Karpas-422 (cell line): ENCODE data around the gene ZNF582. TPM values are rescaled to one million over a fixed set of nuclear protein-coding genes. Genes with fewer than 3 reads are reported as not detected.
"Not testable (repeated sequence)": the region's sequence is repeated elsewhere in the genome, so short reads cannot be mapped to it uniquely, and the experiment has no call there.

Experiments used
- DNase-seq: peaks from one replicate; pipeline ENCODE4 v3.0.0-alpha.2; 2015
- H2AFZ ChIP-seq: fragments of 200-600 bp; sonication (generic); 2 replicates; pipeline ENCODE4 v1.6.1; 2014; ENCODE audit warnings: antibody characterized with exemption, low read length, mixed read lengths
- H3K27ac ChIP-seq: fragments of 200-600 bp; sonication (generic); 2 replicates; pipeline ENCODE4 v1.5.1; 2014; ENCODE audit warnings: mild to moderate bottlenecking, low read length, moderate library complexity
- H3K27me3 ChIP-seq: fragments of 200-600 bp; sonication (generic); 2 replicates; pipeline ENCODE4 v1.6.1; 2014; ENCODE audit warnings: low read length, mixed read lengths
- H3K36me3 ChIP-seq: fragments of 200-600 bp; sonication (generic); 2 replicates; pipeline ENCODE4 v1.6.1; 2014; ENCODE audit warnings: low read length, mixed read lengths; ENCODE audit not compliant: insufficient read depth
- H3K4me1 ChIP-seq: fragments of 200-600 bp; sonication (generic); 2 replicates; pipeline ENCODE4 v1.6.1; 2014; ENCODE audit warnings: mild to moderate bottlenecking, low read length, mixed read lengths
- H3K4me2 ChIP-seq: fragments of 200-600 bp; sonication (generic); 2 replicates; pipeline ENCODE4 v1.6.1; 2014; ENCODE audit warnings: low read length, low read depth, mild to moderate bottlenecking; ENCODE audit not compliant: poor library complexity, severe bottlenecking
- H3K4me3 ChIP-seq: fragments of 200-600 bp; sonication (generic); 2 replicates; pipeline ENCODE4 v1.5.1; 2014; ENCODE audit warnings: mild to moderate bottlenecking, antibody characterized with exemption, low read length, mixed read lengths
- H3K79me2 ChIP-seq: fragments of 200-600 bp; sonication (generic); 2 replicates; pipeline ENCODE4 v1.6.1; 2014; ENCODE audit warnings: mild to moderate bottlenecking, low read length, mixed read lengths
- H3K9ac ChIP-seq: fragments of 200-600 bp; sonication (generic); 2 replicates; pipeline ENCODE4 v1.6.0; 2014; ENCODE audit warnings: low read length
- H3K9me2 ChIP-seq: fragments of 200-600 bp; sonication (generic), shearing (Covaris generic); replicated peaks from 2 replicates; pipeline ENCODE4 v1.6.0; 2014; ENCODE audit warnings: mild to moderate bottlenecking, low read length, moderate library complexity; ENCODE audit not compliant: insufficient read depth
- H3K9me3 ChIP-seq: fragments of 300-700, 200-600 bp; sonication (generic); 2 replicates; pipeline ENCODE4 v1.6.1; 2014; ENCODE audit warnings: low read length, mixed read lengths
- H4K20me1 ChIP-seq: fragments of 200-600 bp; sonication (generic); 2 replicates; pipeline ENCODE4 v1.6.1; 2014; ENCODE audit warnings: mild to moderate bottlenecking, antibody characterized with exemption, low read length, low read depth; ENCODE audit not compliant: insufficient read depth
- total RNA-seq: library from RNA; depleted of rRNA; stranded (reverse); fragments of >200 nt; shearing (Covaris generic); gene quantifications from 2 replicates; pipeline ENCODE4 v1.2.3, GENCODE V29; 2014; ENCODE audit warnings: low replicate concordance; rRNA removed

Gene ZNF582
- total RNA-seq, 1 experiment from 2014 or later, result 2.6 TPM

DNA sequence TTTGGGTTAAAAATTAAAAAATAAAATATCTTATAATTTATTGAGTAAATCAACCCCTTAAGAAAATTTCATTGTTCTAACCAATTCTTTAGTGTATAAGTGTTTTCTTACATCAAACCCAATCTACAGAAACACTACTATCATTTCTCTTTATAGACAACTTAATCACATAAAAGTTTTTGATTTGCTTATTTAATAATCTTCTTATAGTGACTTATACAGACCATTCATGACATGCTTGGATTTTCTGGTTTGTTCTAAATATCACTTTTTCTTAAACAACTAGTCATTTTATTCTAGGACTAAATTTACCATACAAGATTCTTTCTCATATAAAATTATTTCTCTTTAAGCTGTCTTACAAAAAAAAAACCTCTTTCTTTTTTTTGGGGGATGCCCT, 51.4 kb downstream of the ZNF582 start:
- H3K4me3 ChIP-seq, result no peak overlapping the region
- DNase-seq, result no peak
- peaks cover 15% of the 10 kb centered on the region; the same call in 1 of the 2 replicates for H3K27me3 ChIP-seq
- H3K9me3 ChIP-seq, result peaks cover 14% of the 10 kb centered on the region
- H3K36me3 ChIP-seq, result no peaks in the 10 kb centered on the region
- H3K27ac ChIP-seq, result no peak overlapping the region
- peaks cover 15% of the 10 kb centered on the region for H3K4me1 ChIP-seq
- no peak overlapping the region for H2AFZ ChIP-seq
- no peak overlapping the region for H3K9ac ChIP-seq
- no peaks in the 10 kb centered on the region for H4K20me1 ChIP-seq
- no peak overlapping the region for H3K4me2 ChIP-seq
- no peaks in the 10 kb centered on the region for H3K79me2 ChIP-seq
- H3K9me2 ChIP-seq, result no peaks in the 10 kb centered on the region

DNA sequence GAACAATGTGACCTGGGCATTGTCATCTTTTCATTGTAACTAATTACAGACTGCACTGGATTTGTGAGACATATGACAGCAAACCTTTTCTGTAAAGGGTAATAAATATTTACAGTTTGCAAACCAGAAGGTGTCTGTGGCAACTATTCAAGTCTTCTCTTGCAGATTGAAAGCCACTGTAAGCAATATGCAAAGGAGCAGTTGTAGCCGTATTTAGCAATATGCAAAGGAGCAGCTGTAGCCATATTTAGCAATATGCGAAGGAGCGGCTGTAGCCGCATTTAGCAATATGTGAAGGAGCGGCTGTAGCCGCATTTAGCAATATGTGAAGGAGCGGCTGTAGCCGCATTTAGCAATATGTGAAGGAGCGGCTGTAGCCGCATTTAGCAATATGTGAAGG, 54.3 kb downstream of the ZNF582 start:
- H3K4me1 ChIP-seq, result peaks cover 15% of the 10 kb centered on the region
- DNase-seq, result peak; percentile 64
- not testable (repeated sequence) for H3K4me3 ChIP-seq, H2AFZ ChIP-seq, H3K9me2 ChIP-seq, H3K27ac ChIP-seq, H4K20me1 ChIP-seq, H3K36me3 ChIP-seq, H3K9ac ChIP-seq, H3K79me2 ChIP-seq
- peaks cover 15% of the 10 kb centered on the region; the same call in 1 of the 2 replicates for H3K27me3 ChIP-seq
- H3K4me2 ChIP-seq, result peak overlapping the region; percentile 21
- H3K9me3 ChIP-seq, result peaks cover 14% of the 10 kb centered on the region

DNA sequence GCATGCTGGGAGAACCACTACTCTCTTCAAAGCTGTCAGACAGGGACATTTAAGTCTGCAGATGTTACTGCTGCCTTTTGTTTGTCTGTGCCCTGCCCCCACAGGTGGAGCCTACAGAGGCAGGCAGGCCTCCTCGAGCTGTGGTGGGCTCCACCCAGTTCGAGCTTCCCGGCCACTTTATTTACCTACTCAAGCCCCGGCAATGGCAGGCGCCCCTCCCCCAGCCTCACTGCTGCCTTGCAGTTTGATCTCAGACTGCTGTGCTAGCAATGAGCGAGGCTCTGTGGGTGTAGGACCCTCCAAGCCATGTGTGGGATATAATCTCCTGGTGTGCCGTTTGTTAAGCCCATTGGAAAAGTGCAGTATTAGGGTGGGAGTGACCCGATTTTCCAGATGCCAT, 56.3 kb downstream of the ZNF582 start:
- not testable (repeated sequence) for H3K27ac ChIP-seq, DNase-seq, H3K4me3 ChIP-seq, H3K36me3 ChIP-seq, H3K79me2 ChIP-seq, H3K4me2 ChIP-seq, H4K20me1 ChIP-seq, H3K9me2 ChIP-seq, H2AFZ ChIP-seq, H3K9ac ChIP-seq, H3K9me3 ChIP-seq
- peaks cover 10% of the 10 kb centered on the region; the same call in 1 of the 2 replicates for H3K27me3 ChIP-seq
- H3K4me1 ChIP-seq, result peaks cover 15% of the 10 kb centered on the region

DNA sequence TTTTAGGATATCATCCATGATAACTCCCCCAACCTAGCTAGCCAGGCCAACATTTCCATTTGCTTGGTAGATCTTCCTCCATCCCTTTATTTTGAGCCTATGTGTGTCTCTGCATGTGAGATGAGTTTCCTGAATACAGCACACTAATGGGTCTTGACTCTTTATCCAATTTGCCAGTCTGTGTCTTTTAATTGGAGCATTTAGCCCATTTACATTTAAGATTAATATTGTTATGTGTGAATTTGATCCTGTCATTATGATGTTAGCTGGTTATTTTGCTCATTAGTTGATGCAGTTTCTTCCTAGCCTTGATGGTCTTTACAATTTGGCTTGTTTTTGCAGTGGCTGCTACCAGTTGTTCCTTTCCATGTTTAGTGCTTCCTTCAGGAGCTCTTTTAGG, 58.0 kb downstream of the ZNF582 start:
- not testable (repeated sequence) for H3K9ac ChIP-seq, H3K4me3 ChIP-seq, H3K36me3 ChIP-seq, H4K20me1 ChIP-seq, H3K27ac ChIP-seq, DNase-seq, H3K9me2 ChIP-seq, H3K79me2 ChIP-seq, H3K9me3 ChIP-seq, H3K4me2 ChIP-seq, H2AFZ ChIP-seq, H3K27me3 ChIP-seq
- H3K4me1 ChIP-seq, result peaks cover 15% of the 10 kb centered on the region

DNA sequence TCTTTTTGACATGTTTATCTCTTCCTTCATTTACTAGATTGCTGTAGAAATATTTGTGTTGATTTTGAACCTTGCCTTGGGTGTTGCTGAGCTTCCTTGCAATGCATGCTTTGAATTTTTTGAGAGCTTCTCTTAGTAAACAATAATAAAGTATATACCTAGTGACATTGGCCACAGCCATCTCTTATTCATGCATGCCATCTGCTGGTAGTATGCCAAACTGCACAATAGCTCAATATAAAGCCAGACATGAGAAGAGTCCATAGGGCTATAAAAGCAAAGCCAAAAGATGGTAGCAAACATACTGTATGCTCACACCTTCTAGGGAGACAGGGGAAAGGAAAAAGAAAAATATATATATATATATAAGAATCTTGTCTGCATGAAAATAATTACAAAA, 59.8 kb downstream of the ZNF582 start:
- Histone ChIP-seq H4K20me1 (no peaks in the 10 kb centered on the region), H3K27ac (no peak overlapping the region), H3K9me2 (no peaks in the 10 kb centered on the region), H3K4me1 (peaks cover 4% of the 10 kb centered on the region; the same call in 1 of the 2 replicates), H3K79me2 (no peaks in the 10 kb centered on the region), H3K9me3 (no peaks in the 10 kb centered on the region), H3K4me3 (no peak overlapping the region), H2AFZ (no peak overlapping the region), H3K4me2 (no peak overlapping the region), H3K27me3 (no peaks in the 10 kb centered on the region), H3K36me3 (no peaks in the 10 kb centered on the region), H3K9ac (no peak overlapping the region)
- peak; percentile 88 for DNase-seq

Other genes starting within 250 kb of the ZNF582 start
- gene GALP, start 217.5 kb downstream of the ZNF582 start, total RNA-seq, result not detected in 2 replicates
- gene ZSCAN5B, start 195.8 kb downstream of the ZNF582 start, total RNA-seq, result 0.18 TPM in 1 of 2 replicates, not detected in the other
- gene ZSCAN5C, start 191.3 kb downstream of the ZNF582 start, total RNA-seq, result not detected in 2 replicates
- not detected in 2 replicates for gene EDDM13, start 120.8 kb downstream of the ZNF582 start, total RNA-seq
- 14.4 and 16.2 TPM in 2 replicates for gene ZSCAN5A, start 78.7 kb downstream of the ZNF582 start, total RNA-seq
- 4.9 and 6.7 TPM in 2 replicates for gene ZNF583, start 10.8 kb upstream of the ZNF582 start, total RNA-seq
- gene ZNF667, start 83.8 kb upstream of the ZNF582 start, total RNA-seq, result not detected in 2 replicates
- gene ZNF471, start 114.3 kb upstream of the ZNF582 start, total RNA-seq, result not detected in 2 replicates
- gene ZFP28, start 145.4 kb upstream of the ZNF582 start, total RNA-seq, result not detected in 2 replicates
- not detected in 2 replicates for gene ZNF470, start 173.9 kb upstream of the ZNF582 start, total RNA-seq
- 16.4 and 23.2 TPM in 2 replicates for gene ZNF71, start 201.8 kb upstream of the ZNF582 start, total RNA-seq
- 0.19 and 0.32 TPM in 2 replicates for gene SMIM17, start 249.6 kb upstream of the ZNF582 start, total RNA-seq